Stimulated activated CD8-positive, alpha-beta memory T cell treated with anti-CD3 and anti-CD28 coated beads, Interleukin-15, amount 100 ng/mL, for 48 hours (primary cell): ENCODE measurements around the gene LYST.
"Not testable (repeated sequence)": the region's sequence is repeated elsewhere in the genome, so short reads cannot be mapped to it uniquely, and the experiment has no call there.

ENCODE experiments used
- DNase-seq, 2 donors: peaks; one replicate each; pipeline ENCODE4 v3.0.0-alpha.2; 2020; ENCODE audit warnings: low read depth in 2 of 2

The LYST gene

DNA sequence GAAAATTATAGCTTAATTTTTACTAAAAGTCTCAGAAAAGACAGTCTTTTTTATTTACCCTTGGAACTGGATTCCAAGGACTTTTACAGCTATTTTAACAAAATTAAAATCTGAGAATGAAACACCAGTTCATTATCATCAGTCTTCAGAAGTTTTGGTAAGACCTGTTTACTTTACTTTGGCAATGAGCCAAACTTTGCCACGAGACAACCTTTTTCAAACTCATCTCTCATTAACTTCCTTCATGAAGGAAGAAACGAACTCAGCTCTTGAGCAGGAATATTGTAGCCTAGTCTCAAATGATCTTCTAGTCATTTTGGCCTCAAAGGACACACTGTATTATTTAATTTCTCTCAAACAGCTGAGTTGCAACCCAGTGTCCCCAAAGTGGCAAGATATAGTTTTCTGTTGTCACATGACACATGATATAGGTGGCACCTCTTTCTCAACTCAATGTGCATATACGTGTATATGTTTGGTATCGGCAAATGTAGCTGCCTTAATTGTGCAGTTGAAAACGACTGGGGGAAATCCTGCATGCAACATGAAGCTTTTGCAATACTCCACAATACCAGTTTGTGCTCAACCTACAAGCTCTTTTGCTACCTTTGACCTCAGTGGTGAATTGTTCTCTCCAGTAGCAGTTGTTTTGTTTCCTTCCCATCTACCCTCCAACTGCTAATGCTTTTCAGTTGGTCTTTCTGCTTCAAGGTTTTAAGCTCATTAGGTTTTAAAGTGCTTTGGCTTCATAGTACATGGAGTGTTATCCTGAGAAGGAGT lies 208.8 kb downstream of the LYST start:
- no peak for DNase-seq

DNA sequence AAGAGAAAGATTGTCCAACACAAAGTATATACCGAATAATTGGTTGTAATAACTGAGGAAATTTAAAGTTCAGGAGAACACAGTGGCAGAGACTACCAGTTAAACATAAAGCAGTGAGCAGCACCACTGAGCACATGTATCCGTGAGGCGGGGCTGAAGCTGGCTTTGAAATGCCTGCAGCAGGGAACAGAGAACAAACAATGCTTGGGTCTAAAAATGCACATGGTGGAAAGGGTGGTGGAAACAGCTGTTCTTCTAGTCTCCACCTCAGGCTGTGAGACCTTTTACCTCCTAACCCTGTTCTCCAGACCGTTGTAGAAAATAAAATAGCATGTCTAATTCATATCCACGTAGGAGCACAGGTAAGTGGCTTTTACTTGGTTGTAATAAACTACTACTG lies 209.4 kb downstream of the LYST start:
- DNase-seq = no peak

DNA sequence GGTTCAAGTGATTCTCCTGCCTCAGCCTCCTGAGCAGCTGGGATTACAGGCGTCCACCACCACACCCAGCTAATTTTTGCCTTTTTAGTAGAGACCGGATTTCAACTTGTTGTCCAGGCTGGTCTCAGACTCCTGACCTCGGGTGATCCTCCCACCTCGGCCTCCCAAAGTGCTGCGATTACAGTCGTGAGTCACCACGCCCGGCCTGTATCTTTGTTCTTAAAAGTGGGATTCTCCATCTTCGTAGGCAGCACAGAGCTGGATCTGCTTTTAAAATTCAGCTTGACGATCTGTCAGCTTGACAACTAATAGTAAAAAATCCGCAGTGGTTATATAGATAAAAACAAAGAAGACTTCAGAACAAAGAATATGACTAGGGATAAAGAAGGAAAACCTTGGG lies 214.3 kb downstream of the LYST start:
- no peak for DNase-seq

DNA sequence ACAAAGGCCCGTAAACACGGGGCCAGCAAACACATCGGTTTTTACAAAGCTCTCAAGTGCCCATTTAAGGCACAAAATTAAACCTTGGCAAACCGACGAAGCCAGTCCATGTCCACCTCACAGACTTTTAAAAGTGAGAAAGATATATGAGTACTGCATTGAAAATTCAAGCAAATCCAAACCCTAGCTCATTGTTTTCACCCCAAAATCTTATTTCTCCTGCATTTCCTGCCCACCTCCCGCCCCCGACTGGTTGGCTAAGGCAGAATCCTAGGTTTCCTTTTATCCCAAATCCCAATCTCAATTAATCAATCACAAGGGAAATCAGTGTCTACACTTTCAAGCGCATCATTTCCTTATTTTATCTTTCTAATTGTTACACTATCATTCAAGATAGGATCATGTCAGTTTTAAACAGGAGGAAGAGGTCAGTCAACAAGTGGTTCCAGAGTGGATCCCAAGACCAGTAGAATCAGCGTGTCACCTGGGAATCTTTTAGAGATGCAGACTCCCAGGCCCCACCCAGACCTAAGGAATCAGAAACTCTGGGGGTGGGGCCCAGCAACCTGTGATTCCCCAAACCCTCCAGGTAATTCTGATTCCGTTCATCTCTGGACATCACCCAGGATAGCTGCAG lies 215.4 kb downstream of the LYST start:
- DNase-seq = no peak

DNA sequence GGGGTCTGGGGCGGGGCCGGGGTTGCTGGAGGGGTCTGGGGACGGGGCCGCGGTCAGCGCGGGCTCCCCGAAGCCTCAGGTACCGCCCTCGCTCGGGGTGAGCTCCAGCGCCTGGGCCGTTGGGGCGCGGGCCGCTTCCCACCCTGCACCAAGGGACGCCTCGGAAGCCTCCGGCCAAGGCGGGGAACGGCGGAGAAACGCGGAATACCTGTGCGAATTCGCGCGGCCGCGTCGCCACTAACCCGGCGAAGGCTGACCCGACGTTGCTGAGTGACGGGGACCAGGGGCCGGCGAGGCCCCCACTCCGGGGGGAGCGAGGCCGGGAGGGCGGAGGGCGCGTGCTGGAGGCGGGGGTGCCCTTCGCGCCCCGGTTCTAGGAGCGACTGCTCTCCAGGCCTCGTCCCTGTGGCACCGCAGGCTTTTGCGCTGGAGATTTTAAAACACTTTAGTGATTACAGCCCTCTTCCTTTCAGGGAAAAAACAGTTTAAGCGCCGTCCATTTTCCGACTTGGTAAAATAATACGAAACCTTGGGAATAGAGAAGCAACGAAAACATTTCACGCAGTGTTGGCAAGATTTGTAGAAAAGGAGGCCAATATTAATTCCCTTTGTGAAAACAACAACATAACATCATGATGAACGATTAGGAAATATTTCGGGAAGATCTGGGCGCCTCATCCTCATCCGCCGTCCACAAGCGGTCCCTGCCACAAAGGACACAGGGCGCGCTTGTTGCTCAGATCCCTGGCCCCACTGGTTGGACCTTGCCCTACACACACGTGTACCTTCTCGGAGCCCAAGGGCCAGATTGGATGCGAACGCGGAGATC lies 216.2 kb downstream of the LYST start:
- DNase-seq = no peak

DNA sequence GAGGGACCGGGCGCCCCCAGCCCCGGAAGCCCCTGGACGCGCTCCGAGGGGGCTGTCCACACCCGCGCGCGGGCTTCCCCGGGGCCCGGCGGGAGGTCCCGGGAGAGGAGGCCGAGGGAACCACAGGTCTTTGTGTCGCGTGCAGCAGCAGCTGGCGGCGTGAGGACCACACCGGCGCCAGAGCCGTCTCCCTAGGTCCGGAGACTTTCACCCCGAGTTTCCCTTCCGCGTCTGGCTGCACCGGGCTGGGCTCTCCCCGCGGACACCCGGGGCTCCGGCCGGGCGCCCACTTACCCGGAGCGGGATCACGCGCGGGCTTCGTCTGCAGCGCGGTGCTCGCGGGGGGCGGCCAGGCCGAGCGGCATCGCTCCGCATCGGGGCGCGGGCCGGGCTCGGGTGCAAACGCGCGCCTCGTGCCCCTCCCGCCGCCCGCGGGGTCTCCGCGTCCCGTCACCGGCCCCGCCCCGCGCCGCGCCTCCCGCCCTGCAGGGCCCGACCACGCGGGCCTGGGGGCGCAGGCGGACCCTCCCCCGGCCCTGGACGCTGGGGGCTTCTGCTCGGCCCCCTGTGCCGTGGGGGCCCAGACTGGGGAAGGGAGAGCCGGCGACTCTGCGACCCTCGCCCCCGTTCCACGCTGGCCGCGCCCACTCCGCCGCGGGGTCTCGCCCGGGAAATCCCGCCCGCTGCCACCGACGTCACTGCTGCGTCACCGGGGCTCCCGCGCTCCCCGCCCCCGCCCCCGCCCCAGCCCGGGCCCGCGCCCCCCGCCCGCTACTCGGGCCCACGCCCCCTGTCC lies 217.1 kb downstream of the LYST start, which contains the start of gene GNG4:
Gene GNG4, minus strand, starts transcription at position 417 of the 796 bp plus-strand sequence. CDS start 65,946 bp downstream, outside the sequence.
- no peak for DNase-seq

DNA sequence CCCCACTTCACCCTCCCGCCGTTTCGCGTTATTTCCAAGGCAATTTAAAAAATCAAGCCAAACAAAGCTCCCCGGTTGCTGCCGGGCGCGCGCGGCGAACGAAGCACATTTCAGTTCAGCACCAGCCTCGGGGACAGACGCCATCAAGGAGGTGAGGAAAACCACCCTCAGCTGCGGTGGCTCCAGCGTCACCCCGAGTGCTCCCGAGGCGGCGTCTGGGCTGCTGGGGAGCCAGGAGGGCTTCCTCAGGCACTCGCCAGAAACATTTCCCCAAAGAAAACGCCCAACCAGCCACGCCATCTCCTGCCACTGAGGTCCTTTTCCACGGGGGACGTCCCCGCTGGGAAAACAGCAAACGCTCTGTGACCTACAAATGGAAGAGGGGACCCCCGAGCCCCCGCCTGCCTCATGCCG lies 217.7 kb downstream of the LYST start:
- peak in 1 of 2 donors; percentile 49 for DNase-seq

DNA sequence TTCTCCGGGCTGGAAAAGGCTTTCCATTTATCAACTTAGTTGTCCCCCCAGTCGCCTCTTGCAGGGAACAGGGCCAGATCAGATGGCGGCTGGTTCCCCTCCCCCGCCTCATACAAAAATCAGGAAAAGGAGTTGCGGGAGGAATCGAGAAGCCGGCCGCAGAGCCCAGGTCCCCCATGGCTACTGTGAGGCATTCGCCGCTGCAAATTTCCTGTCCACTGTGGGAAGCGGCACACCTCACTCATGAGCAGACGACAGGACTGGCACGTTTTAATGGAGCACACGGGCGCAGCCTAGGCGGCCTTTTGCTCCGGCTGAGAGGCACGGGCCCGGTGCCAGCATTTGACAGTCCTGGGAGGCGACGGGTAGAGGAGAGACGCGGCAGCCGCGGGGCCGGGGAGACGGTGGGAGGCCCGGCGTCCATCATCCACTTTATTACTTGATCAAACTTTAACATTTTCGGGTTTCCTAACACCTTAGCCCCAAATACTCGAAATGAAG lies 218.2 kb downstream of the LYST start:
- DNase-seq = no peak

DNA sequence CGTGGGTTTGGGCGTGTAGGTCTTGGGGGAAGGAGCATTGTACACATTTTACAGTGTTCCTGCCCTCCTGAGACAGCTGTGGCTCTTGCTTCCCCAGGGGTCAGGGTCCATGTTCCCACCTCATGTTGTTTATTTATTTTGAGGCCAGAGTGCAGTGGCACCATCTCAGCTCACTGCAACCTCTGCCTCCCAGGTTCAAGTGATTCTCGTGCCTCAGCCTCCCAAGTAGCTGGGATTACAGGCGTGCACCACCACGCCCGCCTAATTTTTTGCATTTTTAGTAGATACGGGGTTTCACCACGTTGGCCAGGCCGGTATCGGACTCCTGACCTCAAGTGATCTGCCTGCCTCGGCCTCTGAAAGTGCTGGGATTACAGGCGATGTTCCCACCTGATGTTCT lies 219.2 kb downstream of the LYST start:
- not testable (repeated sequence) for DNase-seq

DNA sequence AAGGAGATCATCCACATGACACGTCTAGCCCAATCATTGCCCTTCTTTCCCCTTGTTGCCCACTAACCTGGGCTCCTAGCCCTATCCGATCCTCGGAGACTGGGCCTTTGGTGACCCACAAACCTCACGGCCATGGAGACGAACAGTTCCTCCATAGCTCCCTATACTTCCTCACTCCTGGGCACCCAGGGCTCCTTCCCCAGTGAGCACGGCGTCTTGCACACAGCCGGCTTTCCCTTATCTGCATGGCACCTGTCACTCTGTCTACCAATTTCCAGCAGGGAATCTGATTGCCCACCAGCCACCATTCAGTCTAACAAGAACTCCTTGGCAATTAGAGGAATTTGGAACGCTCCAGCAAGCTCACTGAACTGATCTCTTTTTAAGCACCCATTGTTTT lies 220.2 kb downstream of the LYST start:
- DNase-seq = no peak

DNA sequence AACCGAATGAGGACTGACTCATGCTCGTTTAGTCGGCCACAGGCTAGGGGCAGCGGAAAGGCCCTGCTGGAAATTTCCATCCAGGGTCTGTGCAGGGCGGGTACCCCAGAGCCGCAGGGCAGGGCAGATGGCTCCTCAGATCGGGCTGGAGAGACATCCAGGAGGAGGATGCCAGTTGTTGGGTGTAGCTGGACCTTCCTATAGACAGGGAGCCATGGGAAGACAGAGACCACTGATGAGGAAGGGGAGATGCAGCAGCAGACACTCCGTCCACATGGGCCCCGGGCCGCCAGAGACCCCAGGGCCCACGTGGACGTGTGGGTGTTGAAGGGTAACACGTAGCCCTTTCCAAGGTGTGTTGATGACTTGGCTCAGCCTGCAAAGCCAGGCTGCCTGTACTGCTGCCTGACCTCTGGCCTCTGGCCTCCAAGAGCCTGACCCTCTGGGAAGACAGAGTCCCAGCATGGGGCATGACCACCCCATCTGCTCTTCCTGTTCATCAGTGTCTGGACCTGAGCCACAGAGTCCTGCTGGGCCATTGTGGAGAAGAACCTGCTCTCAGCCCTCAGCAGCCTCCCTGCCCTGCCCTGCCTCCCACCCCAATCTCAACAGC lies 221.9 kb downstream of the LYST start:
- no peak for DNase-seq

DNA sequence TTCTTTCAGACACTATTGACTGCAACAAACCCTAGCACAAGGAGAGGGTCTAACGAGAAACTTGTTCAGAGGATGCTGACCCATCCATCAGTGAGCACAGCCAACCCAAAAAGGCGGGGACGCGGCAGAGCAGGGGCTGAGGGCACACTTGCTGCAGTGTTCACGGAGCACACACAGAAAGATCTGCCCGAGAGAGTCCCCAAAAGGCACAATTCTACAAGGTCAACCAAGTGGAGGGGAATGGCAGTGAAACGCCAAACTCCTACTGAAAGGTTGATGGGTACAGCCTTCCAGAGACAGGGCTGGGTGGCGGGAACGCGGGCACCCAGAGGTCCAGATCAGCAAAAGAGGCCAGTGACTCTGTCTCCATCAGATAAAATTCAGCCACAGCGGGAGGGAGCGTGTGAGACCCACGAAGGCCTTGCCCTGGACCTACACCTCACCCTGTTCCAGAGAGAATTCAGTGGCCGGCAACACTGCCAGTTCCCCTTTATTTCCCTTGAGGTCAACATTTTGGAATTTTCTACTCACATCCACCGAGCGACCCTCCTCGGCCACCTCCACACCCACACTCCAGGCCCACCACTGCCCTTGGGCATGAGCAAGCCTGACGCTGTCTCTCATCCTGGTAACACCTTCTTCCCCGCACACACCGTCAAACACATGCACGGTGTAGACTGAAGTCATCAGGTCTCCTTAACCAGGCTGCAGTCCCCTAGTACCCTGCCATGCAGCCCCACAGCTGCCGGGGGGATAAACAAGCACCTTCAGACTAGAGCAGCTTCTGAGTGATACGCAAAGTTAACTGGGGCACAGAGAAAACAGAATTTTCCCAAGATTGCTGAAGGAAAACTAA lies 222.6 kb downstream of the LYST start:
- no peak for DNase-seq

DNA sequence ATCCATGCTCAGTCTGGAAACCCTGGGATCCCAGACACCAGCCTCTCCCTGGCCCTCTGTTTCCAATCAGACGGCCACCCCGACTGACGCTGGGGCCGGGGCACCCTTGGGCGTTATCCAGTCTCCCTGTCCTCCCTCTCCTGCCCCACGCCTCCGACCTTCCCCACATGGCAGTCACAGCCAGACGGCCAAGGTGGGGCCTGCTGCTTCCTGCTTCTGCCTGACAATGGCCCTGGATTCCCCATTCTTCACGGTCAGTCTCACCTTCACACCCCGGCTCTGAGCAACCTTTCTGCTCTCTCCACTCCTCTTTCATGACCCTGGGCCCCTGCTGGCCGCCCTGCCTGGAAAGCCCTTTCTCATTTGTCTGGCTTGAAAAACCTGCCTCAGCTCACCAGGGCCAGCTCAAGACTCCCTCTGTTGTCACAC lies 223.7 kb downstream of the LYST start:
- DNase-seq = no peak

DNA sequence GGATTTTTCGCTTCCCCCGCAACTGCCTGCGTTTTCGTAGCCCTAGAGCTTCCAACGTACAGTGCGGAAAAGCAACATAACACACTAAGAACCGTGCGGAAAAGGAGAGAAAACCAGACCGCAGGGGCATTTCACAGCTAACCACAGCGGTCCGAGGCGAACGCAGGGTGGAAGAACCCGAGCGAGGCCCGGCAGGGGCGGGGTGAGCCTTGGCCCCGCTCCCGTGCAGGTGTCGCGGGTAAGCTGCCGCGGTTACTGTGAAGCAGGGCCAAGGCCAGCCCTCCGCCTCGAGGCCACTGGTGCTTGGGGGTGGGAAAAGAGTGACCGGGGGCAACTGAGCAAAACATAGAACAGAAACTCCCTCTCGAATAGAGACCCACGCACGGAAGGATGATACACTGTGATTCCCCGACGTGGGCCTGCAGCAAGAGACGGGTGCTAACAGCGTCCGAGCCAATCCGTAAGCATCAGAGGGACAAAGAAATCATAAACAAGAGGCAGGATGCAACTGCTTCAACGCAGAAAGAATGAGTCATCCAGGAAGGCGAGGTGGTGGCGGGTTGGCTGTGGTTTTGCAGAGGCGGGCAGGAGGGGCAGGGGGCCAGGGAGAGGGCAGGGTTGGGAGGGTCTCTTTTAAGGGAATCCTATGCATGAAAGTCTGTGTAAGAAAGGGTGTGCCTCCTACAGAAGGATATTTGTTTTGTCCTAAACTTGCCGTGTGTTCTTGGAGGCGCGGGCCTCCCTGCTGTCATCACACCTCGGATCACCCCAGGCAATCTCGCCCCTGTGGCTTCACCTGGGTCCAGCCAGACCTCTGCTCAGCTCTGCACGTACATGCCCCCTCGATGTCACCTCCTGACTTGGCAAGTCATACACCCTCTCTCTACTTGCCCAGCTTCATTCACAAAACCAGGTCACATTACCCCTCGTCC lies 224.4 kb downstream of the LYST start:
- DNase-seq = peak; percentile 50 to 58

DNA sequence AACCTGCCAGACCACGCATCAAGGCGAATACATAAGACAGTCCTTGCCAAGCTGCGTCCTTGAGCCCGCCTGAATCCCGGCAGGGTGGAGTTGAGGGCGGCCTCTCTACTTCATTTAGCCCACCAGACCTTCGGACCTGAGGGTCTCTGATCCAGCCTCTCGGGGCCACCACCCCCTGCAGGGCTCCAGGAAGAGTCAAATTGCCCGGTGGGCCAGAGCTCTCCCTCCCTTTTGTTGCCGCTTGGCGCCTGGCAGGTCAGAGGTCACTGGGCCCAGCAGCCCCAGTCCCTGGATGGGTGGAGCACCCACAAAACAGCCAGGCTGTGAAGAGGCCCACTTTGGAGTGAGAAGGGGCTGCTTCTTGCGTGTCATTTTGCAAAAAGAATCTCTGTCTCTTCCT lies 226.1 kb downstream of the LYST start:
- DNase-seq = no peak

DNA sequence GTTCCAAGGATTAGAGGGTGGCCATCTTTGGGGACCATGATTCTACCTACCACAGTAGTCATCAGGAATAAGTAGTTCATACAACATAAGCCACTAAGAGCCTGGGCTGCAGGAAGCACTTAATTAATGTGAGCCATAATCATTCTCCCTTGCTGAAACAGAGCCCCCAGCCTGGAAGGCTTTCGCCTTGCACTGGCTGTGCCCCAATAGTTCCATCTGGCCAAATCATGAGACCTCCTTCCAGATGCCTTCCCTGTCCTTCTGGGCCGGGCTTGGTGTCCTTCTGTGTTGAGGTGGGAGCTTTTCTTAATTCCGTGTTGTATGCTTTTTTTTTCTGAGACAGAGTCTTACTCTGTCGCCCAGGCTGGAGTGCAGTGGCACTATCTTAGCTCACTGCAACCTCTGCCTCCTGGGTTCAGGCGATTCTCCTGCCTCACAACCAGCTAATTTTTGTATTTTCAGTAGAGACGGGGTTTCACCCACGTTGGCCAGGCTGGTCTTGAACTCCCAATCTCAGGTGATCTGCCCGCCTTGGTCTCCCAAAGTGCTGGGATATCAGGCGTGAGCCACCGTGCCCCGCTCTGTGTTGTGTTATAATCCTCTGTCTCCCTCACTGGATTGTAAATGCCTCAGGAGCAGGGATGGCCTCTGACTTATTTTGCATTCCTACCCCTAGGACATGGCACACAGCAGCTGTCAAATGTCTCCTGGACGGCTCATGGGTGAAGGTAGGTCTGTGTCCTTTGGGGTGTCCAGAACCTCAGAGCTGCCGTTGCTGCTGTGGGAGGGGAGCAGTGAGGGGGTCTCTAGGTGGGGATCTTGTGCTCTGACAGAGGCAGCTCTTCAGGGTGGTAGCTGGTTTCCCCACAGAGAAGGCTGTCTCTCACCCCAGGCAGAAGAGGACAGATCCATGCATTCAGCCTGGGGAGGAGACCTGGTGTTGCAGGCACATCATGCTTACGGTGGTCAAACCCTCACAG lies 227.2 kb downstream of the LYST start:
- no peak for DNase-seq

DNA sequence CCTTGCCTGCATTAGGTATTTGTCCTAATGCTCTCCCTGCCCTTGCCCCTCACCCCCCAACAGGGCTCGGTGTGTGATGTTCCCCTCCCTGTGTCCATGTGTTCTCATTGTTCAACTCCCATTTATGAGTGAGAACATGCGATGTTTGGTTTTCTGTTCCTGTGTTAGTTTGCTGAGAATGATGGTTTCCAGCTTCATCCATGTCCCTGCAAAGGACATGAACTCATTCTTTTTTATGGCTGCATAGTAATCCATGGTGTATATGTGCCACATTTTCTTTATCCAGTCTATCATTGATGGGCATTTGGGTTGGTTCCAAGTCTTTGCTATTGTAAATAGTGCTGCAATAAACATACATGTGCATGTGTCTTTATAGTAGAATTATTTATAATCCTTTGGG lies 228.1 kb downstream of the LYST start:
- not testable (repeated sequence) for DNase-seq
